Glomerular visceral epithelial cell (primary cell): ENCODE measurements around the gene HYAL2.

Source experiments
- DNase-seq: peaks from one replicate; pipeline ENCODE4 v3.0.0-alpha.2; 2016; ENCODE audit errors: extremely low spot score

Gene HYAL2, protein sequence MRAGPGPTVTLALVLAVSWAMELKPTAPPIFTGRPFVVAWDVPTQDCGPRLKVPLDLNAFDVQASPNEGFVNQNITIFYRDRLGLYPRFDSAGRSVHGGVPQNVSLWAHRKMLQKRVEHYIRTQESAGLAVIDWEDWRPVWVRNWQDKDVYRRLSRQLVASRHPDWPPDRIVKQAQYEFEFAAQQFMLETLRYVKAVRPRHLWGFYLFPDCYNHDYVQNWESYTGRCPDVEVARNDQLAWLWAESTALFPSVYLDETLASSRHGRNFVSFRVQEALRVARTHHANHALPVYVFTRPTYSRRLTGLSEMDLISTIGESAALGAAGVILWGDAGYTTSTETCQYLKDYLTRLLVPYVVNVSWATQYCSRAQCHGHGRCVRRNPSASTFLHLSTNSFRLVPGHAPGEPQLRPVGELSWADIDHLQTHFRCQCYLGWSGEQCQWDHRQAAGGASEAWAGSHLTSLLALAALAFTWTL

DNA sequence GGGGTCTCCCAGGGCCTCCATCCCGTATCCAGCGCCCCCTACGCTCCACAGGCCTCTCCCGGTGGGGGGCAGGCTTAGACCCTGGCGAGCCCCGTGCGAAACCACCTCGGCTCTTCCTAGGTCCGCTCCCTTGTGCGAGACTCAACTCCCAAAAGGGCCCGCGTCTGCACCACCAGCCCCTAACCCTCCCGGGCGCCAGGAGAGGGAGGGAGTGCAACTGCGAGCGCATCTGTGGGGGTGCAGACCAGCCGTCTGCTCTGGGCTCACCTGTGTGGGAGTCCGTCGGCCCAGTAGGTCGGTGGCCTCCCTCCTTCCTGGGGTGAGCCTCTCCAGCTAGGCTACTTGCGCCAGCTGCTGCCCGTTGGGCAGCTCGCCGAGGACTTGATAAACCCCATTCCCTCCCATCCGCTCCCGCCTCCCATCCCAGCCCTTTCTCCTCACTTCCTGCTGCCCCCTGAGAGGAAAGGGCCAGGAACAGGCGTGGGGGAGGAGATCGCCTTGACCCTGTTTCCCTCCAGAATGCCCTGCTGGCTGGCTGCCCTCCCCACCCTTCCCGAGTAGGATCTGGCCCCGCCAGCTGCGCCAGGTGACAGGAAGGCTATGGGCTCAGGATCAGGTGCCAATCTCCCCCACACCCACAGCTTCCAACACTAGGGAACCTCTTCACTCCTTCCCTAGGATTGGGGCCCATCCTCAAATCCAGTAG is at the start of gene HYAL2:
Gene HYAL2 (minus strand): TSS at position 360 of the 706 bp plus-strand sequence. CDS start 2,256 bp downstream, outside the sequence.
- no peak for DNase-seq

DNA sequence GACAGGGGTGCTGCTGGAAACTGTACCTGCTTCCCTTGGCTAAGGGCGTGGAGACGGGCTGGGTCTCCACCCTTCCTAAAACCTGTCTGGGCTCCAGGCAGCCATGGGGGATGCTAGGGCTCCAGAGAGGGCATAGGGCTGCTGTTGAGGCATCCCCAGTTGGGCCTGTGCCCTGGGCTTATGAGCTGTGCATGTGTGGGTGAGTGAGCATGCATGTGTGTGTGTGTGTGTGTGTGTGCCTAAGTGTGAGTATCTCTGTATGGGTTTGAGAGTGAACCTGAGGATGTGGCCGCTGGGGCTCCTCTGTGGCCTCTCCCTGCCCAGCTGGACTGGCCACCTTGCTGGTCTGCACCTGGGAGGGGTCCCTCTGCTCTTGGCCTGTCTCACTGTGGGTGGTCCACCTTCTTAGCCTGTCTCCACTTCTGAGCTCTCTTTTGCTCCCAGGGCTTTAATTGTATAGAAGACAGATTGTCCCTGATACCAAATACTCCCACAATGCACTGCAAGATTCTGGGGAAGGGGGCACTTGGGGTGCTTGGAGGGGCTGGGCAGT is 48.7 kb upstream of the HYAL2 start:
- no peak for DNase-seq

DNA sequence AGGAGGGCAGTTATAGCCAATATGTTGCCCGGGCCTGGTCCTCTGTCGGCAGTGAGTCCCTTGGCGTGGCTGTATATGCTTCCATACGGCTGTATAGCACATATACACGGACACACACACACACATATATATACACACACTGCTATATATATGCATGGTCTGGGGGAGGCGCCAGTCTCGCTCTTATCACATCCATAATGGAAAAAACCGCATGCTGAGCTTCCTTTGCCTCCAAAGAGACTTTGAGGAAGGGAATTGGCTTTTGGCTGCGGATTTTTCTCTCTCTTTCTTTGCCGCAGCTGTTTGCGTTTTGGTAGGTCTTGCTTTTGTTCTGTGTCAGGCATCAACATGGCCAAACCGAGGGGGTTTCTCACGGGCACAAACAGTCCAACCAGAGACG is 48.0 kb upstream of the HYAL2 start:
- DNase-seq, result no peak

DNA sequence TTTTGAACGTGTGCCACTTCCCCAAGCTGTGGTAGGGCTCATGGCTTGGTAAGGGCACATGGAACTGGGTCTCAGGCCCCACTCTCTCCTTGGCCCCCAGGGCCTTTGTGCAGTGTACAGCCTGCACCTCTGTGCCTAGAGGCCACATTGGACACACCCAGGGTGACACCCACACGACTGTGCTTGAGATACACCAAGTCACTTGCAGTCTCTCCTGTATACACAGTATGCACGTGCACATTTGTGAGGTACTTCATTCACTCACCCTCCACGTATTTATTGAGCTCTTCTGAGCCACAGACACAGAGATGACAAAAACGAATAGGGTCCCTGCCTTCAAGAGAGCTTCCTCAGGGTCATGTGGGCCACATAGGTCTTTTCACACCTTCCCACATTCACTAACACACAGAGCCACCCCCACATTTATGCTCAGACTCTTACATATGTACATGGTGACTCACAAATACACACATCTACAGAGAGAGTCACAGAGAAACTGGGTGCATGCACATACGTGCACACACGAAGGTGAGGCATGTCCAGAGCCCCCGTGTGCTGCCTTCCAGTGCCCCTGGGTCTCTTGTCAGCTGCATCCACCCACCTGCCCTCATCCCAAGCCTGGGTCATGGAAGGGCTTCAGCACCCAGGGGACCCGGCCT is 46.6 kb upstream of the HYAL2 start:
- DNase-seq, result no peak

DNA sequence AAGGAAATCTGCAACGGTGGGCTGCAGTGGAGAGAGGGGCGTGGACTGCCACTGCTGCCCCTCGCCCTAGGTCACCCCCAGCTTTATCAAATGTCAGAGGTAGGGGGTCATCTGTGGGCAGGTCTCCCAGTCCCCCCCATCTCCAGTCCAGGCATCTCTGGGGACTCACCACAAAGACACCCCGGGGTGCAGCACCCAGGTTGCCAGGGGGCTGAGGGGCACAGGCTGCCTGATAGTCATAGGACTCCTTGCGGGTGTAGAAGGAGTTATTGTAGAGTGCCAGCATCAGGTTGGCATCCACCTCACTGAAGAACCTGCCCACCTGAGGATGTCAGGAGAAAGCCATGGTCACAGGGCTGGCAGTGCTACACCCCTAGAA is 43.3 kb upstream of the HYAL2 start:
- no peak for DNase-seq

DNA sequence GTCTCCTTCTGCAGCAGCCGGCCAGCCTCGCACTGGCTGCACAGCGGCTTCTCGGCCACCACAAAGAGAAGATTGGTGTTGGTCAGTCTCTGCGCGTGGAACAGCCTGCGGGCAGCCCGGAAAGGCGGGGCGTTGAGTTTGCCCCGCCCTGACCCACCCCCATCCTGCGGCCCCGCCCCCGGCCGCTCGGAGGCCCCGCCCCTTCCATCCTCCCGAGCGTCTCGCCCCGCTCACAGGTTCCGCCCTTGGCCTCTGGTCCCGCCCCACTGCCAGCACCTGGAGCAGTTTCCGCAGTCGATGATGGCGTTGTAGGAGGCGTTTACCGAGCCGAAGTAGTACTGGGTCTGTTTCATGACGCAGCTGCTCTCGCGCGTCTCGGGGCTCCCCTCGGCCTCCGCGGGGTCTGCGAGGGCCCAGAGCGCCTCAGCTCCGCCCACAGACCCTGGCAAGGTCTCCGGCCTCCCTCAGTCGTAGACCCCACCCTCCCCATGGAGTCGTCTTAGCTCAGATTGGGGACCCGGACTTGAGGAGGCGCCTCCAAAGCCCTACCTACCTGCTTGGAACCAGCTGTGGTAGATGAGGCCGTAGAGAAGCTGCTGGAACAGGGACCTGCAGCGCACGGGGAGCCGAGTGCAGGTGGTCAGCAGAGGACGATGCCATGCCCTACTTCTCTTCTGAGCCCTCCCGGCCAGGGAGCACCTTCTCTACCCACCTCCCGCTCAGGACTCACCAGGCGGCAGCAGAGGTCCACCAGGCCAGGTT is 42.7 kb upstream of the HYAL2 start:
- peak; percentile 75 for DNase-seq

DNA sequence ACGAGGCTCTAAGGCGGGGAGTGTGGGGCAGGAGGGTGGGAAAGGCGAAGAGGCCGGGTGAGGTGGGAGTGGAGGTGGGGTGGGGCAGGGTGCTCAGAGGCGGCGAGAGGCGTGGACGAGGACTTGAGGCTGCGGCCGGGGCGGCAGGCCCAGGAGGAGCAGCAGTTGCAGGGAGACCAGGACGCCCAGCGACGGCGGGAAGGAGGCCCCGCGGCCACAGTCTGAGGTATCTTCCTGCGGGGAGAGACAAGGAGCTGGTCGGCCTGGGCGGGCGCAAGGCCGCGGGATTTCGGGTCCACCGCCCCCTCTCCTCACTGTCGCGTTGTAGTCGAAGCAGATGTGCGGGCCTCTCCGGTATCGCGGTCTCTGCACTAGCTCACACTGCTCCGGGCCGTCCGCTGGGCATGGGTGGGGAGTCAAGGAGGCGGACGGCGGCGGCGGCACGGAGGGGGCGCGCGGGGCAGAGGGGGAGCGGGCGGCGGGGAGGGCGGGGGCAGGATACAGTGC is 42.1 kb upstream of the HYAL2 start:
- no peak for DNase-seq

DNA sequence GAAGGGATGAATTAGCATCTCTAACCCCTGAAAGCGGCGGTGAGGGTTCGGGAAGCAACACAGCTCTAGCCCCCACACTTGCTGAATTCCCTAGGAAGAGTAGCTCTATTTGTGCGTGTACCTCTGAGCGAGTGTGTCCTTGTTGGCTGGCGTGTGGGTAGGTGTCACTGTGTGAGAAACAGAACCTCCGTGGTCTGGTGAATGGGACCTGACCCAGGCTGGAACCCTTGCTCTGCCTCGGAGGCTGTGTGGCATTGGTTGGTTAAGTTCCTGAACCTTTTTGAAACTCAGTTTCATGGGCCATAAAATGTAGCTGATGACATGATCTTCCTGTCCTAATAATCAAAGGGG is 37.2 kb upstream of the HYAL2 start:
- DNase-seq, result no peak

DNA sequence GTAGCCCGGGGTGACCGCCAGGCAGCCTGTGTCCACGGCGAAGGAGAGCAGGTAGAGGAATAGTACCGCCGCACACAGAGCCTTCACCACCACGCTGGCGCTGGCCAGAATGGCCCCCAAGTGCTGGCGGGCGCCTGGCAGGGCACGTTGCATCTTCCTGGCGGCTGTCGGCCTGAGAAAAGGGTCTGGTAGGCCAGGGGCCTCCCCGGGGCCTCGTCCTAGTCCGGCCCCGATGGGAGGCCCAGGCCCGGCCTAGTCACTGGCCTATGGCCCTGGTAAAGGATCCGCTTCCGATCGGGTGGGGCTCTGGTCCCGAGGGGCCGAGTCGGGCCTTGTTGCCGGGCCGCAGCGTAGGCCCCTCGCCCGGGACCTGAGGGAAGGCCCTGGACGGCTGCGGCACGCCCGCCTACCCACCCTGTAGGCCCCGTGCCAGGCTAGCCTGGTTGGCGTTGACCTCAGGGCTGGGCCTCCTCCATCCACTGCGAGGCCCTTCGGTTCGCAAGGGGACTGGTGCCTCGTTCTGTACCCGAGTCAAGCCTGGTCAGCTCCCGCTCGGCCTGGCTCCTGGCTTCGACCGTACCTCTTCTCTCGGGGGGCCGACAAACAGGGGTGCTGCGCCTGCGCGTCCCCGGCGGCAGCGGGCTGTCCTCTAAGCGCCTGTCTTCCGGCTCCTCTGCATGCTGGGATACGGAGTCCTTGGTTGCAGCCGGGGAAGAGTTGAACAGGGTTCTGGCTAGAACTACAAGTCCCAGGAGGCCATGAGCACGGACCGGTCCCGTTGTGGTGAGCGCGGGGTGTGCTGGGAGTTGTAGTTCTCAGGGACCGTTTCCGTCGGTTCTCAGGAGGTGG is 36.6 kb upstream of the HYAL2 start, which contains the start of gene TMEM115:
Gene TMEM115 (minus strand): TSS at position 611 of the 849 bp plus-strand sequence. CDS start 458 bp downstream, at position 153.
- peak; percentile 97 for DNase-seq

DNA sequence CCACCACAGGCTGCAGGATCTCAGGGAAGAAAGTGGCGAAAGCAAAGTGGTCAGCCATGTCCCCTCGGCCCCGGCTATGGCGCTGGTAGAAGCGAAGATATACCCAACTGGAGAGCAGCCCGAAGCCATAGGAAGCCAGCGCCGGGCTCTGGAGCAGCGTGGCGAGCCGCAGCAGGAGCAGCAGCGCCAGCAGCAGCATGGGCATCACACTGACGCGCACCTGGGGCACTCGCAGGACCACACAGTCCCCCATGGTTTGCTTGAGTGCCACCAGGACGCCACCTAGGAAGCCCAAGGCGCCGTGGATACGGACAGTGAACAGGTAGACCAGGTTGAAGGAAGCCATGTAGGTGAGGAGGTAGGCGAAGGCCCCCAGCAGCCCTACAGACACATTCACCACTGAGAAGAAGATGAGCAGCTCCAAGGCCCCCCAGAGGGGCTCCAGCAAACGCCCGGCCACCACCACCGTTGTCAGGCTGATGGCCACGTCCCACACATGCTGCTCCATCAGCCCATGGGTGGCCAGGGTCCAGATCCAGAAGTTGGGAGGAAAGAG is 35.9 kb upstream of the HYAL2 start:
- no peak for DNase-seq

DNA sequence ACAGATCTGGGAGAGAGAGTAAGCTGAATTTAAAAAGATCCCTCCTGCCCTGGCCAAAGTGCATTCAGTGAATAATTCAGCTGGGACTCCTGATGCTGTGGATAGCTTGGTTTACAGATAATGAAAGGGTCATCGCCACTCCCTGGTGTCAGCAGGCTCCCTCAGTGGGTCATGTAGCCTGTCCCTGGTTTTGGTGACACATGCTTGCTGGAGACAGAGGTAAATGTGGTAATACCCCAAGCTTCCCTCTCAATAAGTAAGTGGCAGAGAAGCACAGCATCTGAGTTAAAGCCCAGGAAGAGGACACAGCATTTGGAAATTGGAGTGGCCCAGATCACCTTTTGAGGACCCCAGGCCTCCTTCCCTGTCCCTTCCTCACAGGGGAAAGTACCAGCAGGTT is 34.9 kb upstream of the HYAL2 start:
- DNase-seq, result no peak

DNA sequence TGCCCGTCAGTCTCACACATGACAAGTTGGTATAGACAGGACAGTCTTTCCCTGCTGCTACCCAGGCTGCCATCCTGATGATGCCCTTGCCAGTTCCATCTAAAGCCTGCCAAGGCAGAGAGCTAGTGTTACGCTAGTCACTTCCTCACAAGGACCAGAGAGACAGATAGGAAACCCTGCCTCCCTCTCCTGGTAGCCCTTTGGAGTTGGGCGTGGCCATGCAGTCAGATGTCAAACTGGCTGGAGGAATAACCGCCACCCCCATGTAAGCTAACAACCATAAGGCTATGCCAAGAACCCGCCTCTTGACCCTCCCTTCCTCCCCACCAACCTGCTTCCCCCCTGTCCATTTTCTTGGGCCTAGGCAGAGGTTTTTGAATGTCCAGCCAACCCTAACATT is 34.0 kb upstream of the HYAL2 start:
- no peak for DNase-seq

DNA sequence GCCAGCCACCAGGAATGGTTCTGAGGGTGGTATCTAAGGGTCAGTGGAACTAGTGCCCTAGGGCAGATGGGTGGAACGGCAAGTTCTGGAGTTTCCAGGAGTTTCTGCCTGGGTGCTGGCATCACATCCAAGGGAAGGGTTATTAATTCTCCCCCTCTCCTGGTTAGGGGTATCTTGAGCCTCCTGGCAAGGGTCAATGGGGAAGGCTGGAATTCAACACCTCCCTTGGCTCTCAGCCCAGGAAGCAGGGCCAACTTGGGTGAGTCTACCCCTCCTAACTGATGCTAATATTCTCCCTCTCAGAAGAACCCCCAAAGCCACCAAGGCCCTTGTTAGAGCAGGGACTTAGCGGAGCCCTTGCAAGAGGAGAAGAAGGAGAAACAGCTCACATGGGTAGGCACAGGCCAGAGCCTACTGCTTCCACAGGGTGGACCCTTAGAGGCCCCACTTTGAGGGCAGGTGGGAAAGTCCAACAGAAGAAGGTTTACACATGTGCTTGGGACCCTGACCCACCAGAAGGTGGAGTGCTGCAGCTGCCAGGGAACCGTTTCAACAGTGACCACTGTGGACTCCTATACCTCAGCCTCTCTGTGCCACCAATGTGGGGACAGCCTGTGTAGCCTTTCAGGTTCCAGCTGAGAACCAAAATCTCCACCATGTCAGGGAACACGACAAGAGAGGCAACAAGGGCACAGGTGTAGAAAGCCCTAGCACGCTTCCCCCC is 33.4 kb upstream of the HYAL2 start:
- no peak for DNase-seq

DNA sequence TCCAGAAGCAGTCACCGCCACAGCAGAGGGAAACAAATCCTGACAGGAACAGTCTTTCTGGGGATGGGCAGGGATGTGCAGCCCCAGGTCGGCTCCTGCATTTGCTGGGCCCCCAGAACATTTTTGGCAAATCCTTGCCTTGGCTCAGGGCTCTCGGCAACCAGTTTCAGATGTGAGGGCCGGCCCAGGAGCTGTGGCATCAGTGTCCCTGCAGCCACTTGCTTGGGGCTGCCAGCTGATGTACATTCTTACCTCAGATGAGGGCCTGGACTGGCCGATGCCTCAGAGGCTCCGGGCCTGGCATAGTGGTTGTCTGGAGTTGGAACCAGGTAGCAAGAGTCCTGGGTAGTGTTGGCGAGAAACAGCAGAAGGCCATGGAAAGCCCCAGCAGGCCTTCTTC is 32.3 kb upstream of the HYAL2 start:
- no peak for DNase-seq

DNA sequence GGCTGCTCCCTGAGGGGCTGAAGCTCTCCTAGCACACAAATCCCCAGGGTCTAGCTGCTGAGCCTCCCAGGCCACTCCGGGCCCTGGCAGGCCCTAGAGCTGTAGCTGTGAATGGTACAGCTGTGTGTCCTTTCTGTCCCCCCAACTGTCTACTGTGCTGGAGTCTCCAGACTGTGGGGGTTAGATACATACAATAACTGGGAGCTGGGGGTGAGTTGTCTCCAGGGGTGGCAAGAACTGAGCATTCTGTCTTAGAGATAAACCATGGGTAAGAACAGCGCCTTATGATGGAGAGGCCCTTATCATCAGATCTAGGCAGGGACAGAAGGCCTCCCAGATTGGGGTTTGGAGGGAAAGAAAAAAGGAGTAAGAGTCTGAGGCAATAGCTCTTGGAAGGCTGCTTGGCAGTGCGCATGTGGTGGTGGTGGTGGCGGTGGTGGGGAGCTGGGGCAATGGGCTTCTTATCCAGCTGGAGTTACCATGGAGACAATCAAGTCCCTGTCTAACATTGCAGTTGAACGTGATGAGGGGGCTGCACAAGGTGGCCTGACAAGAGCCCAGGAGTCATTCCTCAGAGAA is 31.7 kb upstream of the HYAL2 start:
- no peak for DNase-seq

DNA sequence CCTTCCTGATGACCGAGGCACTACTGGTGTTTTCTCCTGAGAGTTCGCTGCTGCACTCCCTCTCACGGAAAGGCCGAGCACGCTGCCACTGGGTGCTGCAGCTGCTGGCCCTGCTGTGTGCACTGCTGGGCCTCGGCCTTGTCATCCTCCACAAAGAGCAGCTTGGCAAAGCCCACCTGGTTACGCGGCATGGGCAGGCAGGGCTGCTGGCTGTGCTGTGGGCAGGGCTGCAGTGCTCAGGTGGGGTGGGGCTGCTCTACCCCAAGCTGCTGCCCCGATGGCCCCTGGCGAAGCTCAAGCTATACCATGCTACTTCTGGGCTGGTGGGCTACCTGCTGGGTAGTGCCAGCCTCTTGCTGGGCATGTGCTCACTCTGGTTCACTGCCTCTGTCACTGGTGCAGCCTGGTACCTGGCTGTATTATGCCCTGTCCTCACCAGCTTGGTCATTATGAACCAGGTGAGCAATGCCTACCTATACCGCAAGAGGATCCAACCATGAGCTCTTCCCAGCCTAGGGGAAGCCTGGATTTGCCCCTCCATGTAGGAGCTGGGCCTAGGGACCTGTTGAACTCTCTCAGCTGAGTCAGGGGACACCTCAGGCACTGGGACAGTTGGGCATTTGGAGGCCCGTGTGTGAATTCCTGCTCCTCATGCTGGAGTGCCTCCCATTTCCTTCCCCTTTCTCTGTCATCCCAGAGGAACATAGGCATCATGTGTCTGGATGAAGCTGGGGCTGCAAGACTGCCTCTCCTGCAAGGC is 30.9 kb upstream of the HYAL2 start:
- DNase-seq, result no peak

DNA sequence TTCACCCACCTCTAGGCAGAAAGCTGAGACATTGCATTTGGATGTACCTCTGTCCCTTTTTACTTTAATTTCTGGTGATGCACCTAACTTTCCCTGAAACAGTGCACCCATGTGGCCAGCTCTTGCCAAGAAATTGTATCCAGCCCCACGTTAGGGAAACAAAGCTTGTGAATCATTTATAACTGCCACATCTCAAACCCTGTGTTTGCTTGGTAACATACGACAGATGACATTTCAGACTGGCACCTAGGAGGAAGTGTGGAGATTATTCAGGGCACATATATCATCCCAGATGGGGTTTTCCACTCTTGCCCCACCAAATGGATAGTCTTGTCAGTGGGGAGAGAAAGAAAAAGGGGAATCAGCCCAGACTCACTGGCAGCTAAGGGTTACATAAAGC is 30.2 kb upstream of the HYAL2 start:
- peak; percentile 40 for DNase-seq

DNA sequence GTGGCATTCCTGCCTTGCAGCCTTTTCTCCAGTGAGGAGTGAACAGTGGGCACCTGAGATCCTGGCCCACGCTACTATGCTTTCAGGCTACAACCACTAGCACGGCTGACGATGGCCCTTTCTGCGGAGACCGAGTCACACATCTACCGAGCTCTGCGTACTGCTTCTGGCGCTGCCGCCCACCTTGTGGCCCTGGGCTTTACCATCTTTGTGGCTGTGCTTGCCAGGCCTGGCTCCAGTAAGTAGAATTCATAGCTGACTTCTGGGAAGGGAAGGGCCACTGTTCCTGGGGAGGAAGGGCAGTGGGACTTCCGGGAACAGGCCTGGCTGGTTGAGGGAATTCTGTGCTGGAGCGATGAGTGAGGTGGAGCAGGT is 28.8 kb upstream of the HYAL2 start:
- DNase-seq, result no peak
